PFSK-1 (cell line): ENCODE data around the gene ELOVL2.

Experiments used
- FOXP2 ChIP-seq: optimal IDR thresholded peaks from 2 replicates; pipeline ENCODE3; 2011; ENCODE audit warnings: borderline replicate concordance, control low read depth, inconsistent platforms; ENCODE audit not compliant: insufficient read depth; ENCODE audit errors: extremely low read length, extremely low read depth
- POLR2AphosphoS5 ChIP-seq: IDR thresholded peaks from 2 replicates; pipeline ENCODE4 v1.6.1; 2012; ENCODE audit warnings: low read depth, mild to moderate bottlenecking, control low read depth, low read length, moderate library complexity
- REST ChIP-seq, 2 experiments: IDR thresholded peaks; 2 replicates each; pipeline versions ENCODE4 v1.6.1 to v1.8.0; 2011 to 2012; ENCODE audit warnings: low read depth in 2 of 2, low read length in 2 of 2, control low read depth in 1 of 2, inconsistent platforms in 1 of 2, mild to moderate bottlenecking in 1 of 2, moderate library complexity in 1 of 2; ENCODE audit not compliant: insufficient read depth in 1 of 2
- SIN3A ChIP-seq: IDR thresholded peaks from 2 replicates; pipeline ENCODE4 v1.6.1; 2012; ENCODE audit warnings: mild to moderate bottlenecking, low read length, moderate library complexity, borderline replicate concordance; ENCODE audit not compliant: insufficient read depth
- TAF1 ChIP-seq: IDR thresholded peaks from 2 replicates; pipeline ENCODE4 v1.6.1; 2012; ENCODE audit warnings: low read length, control low read depth, borderline replicate concordance; ENCODE audit not compliant: insufficient read depth

Gene ELOVL2

GRCh38 chr6:11036977-11037430, 7.1 kb downstream of the ELOVL2 start:
- TF ChIP-seq SIN3A (no peak), FOXP2 (no peak), TAF1 (no peak), POLR2AphosphoS5 (no peak), REST (IDR thresholded peaks at IDR 0.05; ENCODE audit: insufficient read depth in 1 of 2, low read depth in 2 of 2, low read length in 2 of 2) (no peak)

- TF ChIP-seq SIN3A (no peak), POLR2AphosphoS5 (no peak), FOXP2 (no peak), TAF1 (no peak), REST (IDR thresholded peaks at IDR 0.05; ENCODE audit: insufficient read depth in 1 of 2, low read depth in 2 of 2, low read length in 2 of 2) (no peak)
Measured at GRCh38 chr6:11036351-11036740, 7.8 kb downstream of the ELOVL2 start.

- TF ChIP-seq TAF1 (no peak), REST (IDR thresholded peaks at IDR 0.05; ENCODE audit: insufficient read depth in 1 of 2, low read depth in 2 of 2, low read length in 2 of 2) (no peak), FOXP2 (no peak), SIN3A (no peak), POLR2AphosphoS5 (no peak)
Measured at GRCh38 chr6:11035616-11036350, 8.3 kb downstream of the ELOVL2 start.

- TF ChIP-seq POLR2AphosphoS5 (no peak), FOXP2 (no peak), REST (IDR thresholded peaks at IDR 0.05; ENCODE audit: insufficient read depth in 1 of 2, low read depth in 2 of 2, low read length in 2 of 2) (no peak), SIN3A (no peak), TAF1 (no peak)
Measured at GRCh38 chr6:11033825-11034224, 10.3 kb downstream of the ELOVL2 start.

GRCh38 chr6:11030904-11031303, 13.2 kb downstream of the ELOVL2 start:
- TF ChIP-seq REST (IDR thresholded peaks at IDR 0.05; ENCODE audit: insufficient read depth in 1 of 2, low read depth in 2 of 2, low read length in 2 of 2): no peak
- no peak for TF ChIP-seq POLR2AphosphoS5
- TF ChIP-seq TAF1: no peak
- no peak for TF ChIP-seq SIN3A
- no peak for TF ChIP-seq FOXP2
